ENCODE results near the gene PLCB3. TPM values are rescaled to one million over a fixed set of nuclear protein-coding genes. Genes with fewer than 3 reads are reported as not detected.
"Not testable (repeated sequence)": the region's sequence is repeated elsewhere in the genome, so short reads cannot be mapped to it uniquely, and the experiment has no call there.

Gene PLCB3
- total RNA-seq, 6 donors from 2014 or later, result 19.5 to 55.5 (median 30.3) TPM

DNA sequence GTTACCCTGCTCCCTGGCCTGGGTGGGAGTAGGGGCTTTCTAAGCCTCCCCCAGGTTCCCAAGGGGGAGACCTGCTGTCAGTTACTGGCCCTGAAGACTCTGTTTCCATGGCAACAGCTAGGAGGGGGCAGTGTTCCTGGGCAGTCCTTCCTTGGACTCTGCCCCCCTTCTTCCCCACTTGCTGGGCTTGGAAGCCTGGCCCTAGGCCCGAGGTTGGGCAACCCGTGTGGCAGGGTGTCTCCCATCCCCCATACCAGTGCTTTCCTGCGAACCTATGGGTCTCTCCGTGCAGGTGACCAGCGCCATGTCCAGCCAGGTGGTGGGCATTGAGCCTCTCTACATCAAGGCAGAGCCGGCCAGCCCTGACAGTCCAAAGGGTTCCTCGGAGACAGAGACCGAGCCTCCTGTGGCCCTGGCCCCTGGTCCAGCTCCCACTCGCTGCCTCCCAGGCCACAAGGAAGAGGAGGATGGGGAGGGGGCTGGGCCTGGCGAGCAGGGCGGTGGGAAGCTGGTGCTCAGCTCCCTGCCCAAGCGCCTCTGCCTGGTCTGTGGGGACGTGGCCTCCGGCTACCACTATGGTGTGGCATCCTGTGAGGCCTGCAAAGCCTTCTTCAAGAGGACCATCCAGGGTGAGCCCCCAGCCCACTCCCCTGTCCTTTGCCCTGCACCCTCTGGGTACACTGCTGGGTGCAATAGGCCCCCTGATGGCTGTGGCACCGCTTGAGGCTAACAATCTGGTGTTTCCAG lies 55.7 kb downstream of the PLCB3 start:
- WGBS, 2 donors, result 51% methylated on average over 8 of the region's 15 CpGs; no CpG with 5 or more reads in 1 of the 2 donors
- peak; percentile 62 to 75 for DNase-seq
- no peaks in the 10 kb centered on the region for H3K9me3 ChIP-seq
- H3K36me3 ChIP-seq, result peaks cover 0 to 9% (median 4%) of the 10 kb centered on the region in 4 donors
- H3K4me1 ChIP-seq, result peaks cover 14 to 28% (median 21%) of the 10 kb centered on the region in 4 donors
- no peaks in the 10 kb centered on the region for H3K27me3 ChIP-seq
- peak overlapping the region; percentile 88 to 97 (median 96) for H3K27ac ChIP-seq
- no peak for ATAC-seq (ENCODE audit: low FRiP score in 2 of 2)
- TF ChIP-seq POLR2A (IDR thresholded peaks at IDR 0.05), result no peak
- TF ChIP-seq POLR2AphosphoS5 (IDR thresholded peaks at IDR 0.05), result peak in 1 of 2 donors; percentile 10
- TF ChIP-seq, protein P1, sequence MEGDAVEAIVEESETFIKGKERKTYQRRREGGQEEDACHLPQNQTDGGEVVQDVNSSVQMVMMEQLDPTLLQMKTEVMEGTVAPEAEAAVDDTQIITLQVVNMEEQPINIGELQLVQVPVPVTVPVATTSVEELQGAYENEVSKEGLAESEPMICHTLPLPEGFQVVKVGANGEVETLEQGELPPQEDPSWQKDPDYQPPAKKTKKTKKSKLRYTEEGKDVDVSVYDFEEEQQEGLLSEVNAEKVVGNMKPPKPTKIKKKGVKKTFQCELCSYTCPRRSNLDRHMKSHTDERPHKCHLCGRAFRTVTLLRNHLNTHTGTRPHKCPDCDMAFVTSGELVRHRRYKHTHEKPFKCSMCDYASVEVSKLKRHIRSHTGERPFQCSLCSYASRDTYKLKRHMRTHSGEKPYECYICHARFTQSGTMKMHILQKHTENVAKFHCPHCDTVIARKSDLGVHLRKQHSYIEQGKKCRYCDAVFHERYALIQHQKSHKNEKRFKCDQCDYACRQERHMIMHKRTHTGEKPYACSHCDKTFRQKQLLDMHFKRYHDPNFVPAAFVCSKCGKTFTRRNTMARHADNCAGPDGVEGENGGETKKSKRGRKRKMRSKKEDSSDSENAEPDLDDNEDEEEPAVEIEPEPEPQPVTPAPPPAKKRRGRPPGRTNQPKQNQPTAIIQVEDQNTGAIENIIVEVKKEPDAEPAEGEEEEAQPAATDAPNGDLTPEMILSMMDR (IDR thresholded peaks at IDR 0.05), result no peak
- peak overlapping the region in 3 of 4 donors; percentile 84 to 96 (median 90) for H3K4me3 ChIP-seq

DNA sequence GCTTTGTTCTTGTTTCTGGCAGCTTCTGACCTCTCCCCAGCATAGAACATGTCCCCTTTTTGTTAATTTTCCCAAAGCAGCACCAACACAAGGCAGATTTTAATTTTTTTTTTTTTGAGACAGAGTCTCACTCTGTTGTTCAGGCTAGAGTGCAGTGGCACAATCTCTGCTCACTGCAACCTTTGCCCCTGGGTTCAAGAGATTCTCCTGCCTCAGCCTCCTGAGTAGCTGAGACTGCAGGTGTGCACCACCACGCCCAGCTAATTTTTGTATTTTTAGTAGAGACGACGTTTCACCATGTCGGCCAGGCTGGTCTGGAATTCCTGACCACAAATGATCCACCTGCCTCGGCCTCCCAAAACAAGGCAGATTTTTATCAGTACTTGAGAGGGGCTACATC lies 56.5 kb downstream of the PLCB3 start:
- not testable (repeated sequence) for H3K4me3 ChIP-seq; H3K27me3 ChIP-seq; H3K9me3 ChIP-seq; DNase-seq; ATAC-seq (ENCODE audit: low FRiP score in 2 of 2)
- 92 to 95% methylated on average over 5 of the region's 5 CpGs for WGBS, 2 donors
- peak overlapping the region in 1 of 4 donors; percentile 97 for H3K27ac ChIP-seq
- peaks cover 0 to 11% (median 5%) of the 10 kb centered on the region in 4 donors for H3K36me3 ChIP-seq
- H3K4me1 ChIP-seq, result peaks cover 14 to 31% (median 21%) of the 10 kb centered on the region in 4 donors

DNA sequence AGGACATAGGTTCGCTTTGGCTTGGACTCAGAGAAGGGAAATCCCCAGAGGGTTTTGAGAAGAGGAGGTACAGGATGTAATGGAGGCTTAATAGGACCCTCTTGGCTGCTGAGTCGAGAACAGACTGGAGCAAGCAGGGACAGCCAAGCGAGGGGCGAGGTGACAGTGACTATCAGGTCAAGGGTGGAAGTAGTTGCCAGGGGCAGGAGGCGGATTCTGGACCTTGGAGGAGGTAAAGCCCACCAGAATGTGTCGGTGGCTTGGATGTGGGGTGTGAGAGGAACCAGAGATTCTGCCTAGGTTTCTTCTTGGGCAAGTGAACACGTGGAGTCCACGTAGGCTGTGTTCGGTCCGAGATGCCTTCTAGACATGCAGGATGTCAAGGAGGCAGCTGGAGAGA lies 61.6 kb downstream of the PLCB3 start:
- no peak overlapping the region for H3K4me3 ChIP-seq
- TF ChIP-seq POLR2A (IDR thresholded peaks at IDR 0.05) (no peak), EP300 (IDR thresholded peaks at IDR 0.05) (no peak), POLR2AphosphoS5 (IDR thresholded peaks at IDR 0.05) (no peak)
- TF ChIP-seq, protein P1 (IDR thresholded peaks at IDR 0.05), result no peak
- no peak for ATAC-seq (ENCODE audit: low FRiP score in 2 of 2)
- 90 to 96% methylated on average over 10 of the region's 10 CpGs for WGBS, 2 donors
- H3K27ac ChIP-seq, result peak overlapping the region; percentile 48 to 74 (median 52)
- H3K9me3 ChIP-seq, result no peaks in the 10 kb centered on the region
- H3K36me3 ChIP-seq, result peaks cover 7 to 40% (median 24%) of the 10 kb centered on the region in 4 donors
- no peak for DNase-seq
- no peaks in the 10 kb centered on the region for H3K27me3 ChIP-seq
- H3K4me1 ChIP-seq, result peaks cover 5 to 16% (median 10%) of the 10 kb centered on the region in 4 donors

DNA sequence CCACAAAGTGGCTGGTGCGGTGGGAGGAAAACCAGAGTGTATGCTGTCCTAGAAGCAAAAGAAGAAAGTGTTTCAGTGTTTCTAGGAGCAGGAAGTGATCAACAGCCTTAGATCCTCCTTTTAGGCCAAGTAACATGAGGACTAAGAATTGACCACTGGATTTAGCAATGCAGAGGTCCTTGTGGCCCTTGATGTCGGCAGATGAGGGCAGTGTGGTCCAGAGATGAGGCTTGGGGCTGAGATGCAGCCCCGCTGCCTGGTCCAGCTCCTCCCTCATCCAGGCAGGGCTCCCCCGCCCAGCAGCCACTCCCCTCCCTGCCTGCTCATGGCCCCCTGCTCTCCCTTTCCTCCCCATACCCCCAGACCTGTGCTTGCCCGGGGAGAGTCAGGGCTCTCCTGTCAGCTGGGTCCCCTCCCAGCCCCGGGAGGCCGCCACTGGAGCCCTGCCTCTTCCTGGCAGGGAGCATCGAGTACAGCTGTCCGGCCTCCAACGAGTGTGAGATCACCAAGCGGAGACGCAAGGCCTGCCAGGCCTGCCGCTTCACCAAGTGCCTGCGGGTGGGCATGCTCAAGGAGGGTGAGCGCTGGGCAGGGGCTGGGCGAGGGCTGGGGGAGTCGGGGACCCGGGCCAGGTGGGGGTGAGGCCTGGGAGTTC lies 62.3 kb downstream of the PLCB3 start:
- no peaks in the 10 kb centered on the region for H3K9me3 ChIP-seq
- ATAC-seq (ENCODE audit: low FRiP score in 2 of 2) (peak in 1 of 2 donors; percentile 33), DNase-seq (peak in 1 of 2 donors; percentile 85)
- H3K4me3 ChIP-seq, result peak overlapping the region in 1 of 4 donors; percentile 2
- H3K36me3 ChIP-seq, result peaks cover 7 to 40% (median 23%) of the 10 kb centered on the region in 4 donors
- no peak for TF ChIP-seq POLR2AphosphoS5 (IDR thresholded peaks at IDR 0.05)
- TF ChIP-seq, protein P1 (IDR thresholded peaks at IDR 0.05), result no peak
- no peak for TF ChIP-seq EP300 (IDR thresholded peaks at IDR 0.05)
- TF ChIP-seq POLR2A (IDR thresholded peaks at IDR 0.05), result no peak
- 86 to 87% methylated on average over 13 of the region's 18 CpGs for WGBS, 2 donors
- H3K27ac ChIP-seq, result peak overlapping the region; percentile 48 to 74 (median 52)
- no peaks in the 10 kb centered on the region for H3K27me3 ChIP-seq
- peaks cover 5 to 18% (median 10%) of the 10 kb centered on the region in 4 donors for H3K4me1 ChIP-seq

DNA sequence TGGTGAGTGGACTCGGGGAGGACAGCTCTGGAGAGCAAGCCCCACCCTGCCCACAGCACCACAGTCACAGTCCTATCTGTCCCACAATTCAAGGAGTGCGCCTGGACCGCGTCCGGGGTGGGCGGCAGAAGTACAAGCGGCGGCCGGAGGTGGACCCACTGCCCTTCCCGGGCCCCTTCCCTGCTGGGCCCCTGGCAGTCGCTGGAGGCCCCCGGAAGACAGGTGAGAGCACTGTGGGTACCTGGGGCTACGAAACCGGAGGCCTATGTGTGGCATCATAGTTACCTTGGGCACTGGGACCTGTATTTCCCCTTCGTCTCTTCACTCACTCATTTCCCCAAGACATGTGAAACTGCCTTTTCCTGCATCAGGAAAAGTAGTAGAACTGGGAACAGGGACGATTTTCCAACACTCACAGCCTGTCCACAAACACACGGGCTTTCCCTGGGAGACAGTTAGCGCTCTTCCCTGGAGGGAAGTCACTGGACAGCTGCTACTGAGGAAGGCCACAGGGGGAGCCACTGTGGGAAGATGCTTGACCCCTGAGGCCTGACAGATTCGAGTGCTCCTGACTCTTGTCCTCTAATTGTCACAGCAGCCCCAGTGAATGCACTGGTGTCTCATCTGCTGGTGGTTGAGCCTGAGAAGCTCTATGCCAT lies 62.9 kb downstream of the PLCB3 start:
- Histone ChIP-seq H3K4me1 (peaks cover 12 to 25% (median 16%) of the 10 kb centered on the region in 4 donors), H3K4me3 (peak overlapping the region in 1 of 4 donors; percentile 2), H3K9me3 (no peaks in the 10 kb centered on the region), H3K27me3 (no peaks in the 10 kb centered on the region), H3K36me3 (peaks cover 7 to 40% (median 23%) of the 10 kb centered on the region in 4 donors), H3K27ac (peak overlapping the region; percentile 22 to 74 (median 52))
- ATAC-seq (ENCODE audit: low FRiP score in 2 of 2) (no peak), DNase-seq (no peak)
- no peak for TF ChIP-seq POLR2A (IDR thresholded peaks at IDR 0.05)
- TF ChIP-seq EP300 (IDR thresholded peaks at IDR 0.05), result no peak
- TF ChIP-seq, protein P1 (IDR thresholded peaks at IDR 0.05), result no peak
- TF ChIP-seq POLR2AphosphoS5 (IDR thresholded peaks at IDR 0.05), result no peak
- WGBS, 2 donors, result 83 to 84% methylated on average over 4 to 19 of the region's 19 CpGs

Measured in upper lobe of left lung (tissue), 6 donors.